Colonic mucosa (tissue), 4 donors: Measurements from ENCODE around the gene TMPRSS3. TPM values are rescaled to one million over a fixed set of nuclear protein-coding genes. Genes with fewer than 3 reads are reported as not detected.

Source experiments
- DNase-seq: peaks from one replicate; pipeline ENCODE4 v3.0.0-alpha.2; 2020
- H3K27ac ChIP-seq: fragments of 200-600 bp; one replicate; pipeline ENCODE4 v1.8.0; 2021
- H3K27me3 ChIP-seq: fragments of 200-600 bp; one replicate; pipeline ENCODE4 v1.8.0; 2021
- H3K36me3 ChIP-seq: fragments of 200-600 bp; one replicate; pipeline ENCODE4 v1.8.0; 2021
- H3K4me1 ChIP-seq: fragments of 200-600 bp; one replicate; pipeline ENCODE4 v1.8.0; 2021; ENCODE audit warnings: mild to moderate bottlenecking
- H3K4me3 ChIP-seq: fragments of 200-600 bp; one replicate; pipeline ENCODE4 v1.8.0; 2021
- H3K9ac ChIP-seq, 2 donors: one replicate each; pipeline ENCODE4 v1.7.0; 2013; ENCODE audit warnings: control low read depth in 2 of 2, low read depth in 2 of 2, low read length in 2 of 2
- H3K9me3 ChIP-seq: fragments of 200-600 bp; one replicate; pipeline ENCODE4 v1.8.0; 2021
- CTCF ChIP-seq: fragments of 200-600 bp; IDR thresholded peaks from one replicate; pipeline ENCODE4 v1.8.0; 2022; ENCODE audit warnings: antibody characterized with exemption, mild to moderate bottlenecking
- intact Hi-C: fragments of 100-400 bp; cut with DNase I; formaldehyde crosslinking; loops from one replicate; pipeline ENCODE4 v1.14.1; 2022
- total RNA-seq, 2 donors: library from RNA; stranded (reverse); fragmentation: NEBNext Ultra II Directional in 1 of 2; extraction: Animal tissue kit (Norgen Biotek cat#: 25700) in 1 of 2; gene quantifications; one replicate each; pipeline ENCODE4 v1.2.1, GENCODE V29; 2021
- donor health status: healthy.
- donor health status: DM: no; HTN: no; CAD: no.
- donor health status: DM: no; HTN: no; CAD: no.

The TMPRSS3 gene
- total RNA-seq, 2 donors from 2014 or later, result 0.82 to 1.2 TPM

DNA sequence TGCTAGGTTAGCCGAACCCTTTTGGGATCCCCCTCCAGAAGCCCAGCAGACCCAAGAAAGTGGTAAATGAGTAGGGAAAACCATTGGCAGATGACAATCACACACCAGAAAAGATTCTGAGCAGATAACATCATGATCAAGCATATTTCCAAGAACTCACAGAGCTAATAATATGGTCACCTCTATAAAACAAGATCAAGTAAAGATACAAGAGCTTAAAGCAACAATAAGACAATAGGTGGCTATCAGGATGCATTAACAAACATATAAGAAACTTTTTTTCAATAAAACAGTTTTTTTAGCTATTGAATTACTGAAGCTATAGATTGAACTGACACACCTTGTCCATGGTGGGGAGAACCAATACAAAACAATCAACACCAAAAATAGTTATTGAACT lies 36.8 kb upstream of the TMPRSS3 start:
- Histone ChIP-seq H3K9ac (no peak overlapping the region), H3K36me3 (no peaks in the 10 kb centered on the region), H3K4me1 (no peaks in the 10 kb centered on the region), H3K27me3 (no peaks in the 10 kb centered on the region), H3K9me3 (peaks cover 3% of the 10 kb centered on the region), H3K27ac (no peak overlapping the region), H3K4me3 (no peak overlapping the region)
- intact Hi-C loops, result no loop called here
- no peak for TF ChIP-seq CTCF
- DNase-seq, result no peak

- intact Hi-C loops, result no loop called here
- Histone ChIP-seq H3K9me3 (peaks cover 3% of the 10 kb centered on the region), H3K4me1 (no peaks in the 10 kb centered on the region), H3K36me3 (no peaks in the 10 kb centered on the region), H3K27me3 (no peaks in the 10 kb centered on the region), H3K27ac (no peak overlapping the region), H3K4me3 (no peak overlapping the region), H3K9ac (no peak overlapping the region)
- no peak for DNase-seq
- no peak for TF ChIP-seq CTCF
These were observed 35.3 kb upstream of the TMPRSS3 start for GRCh38 chr21:42431196-42431595.

DNA sequence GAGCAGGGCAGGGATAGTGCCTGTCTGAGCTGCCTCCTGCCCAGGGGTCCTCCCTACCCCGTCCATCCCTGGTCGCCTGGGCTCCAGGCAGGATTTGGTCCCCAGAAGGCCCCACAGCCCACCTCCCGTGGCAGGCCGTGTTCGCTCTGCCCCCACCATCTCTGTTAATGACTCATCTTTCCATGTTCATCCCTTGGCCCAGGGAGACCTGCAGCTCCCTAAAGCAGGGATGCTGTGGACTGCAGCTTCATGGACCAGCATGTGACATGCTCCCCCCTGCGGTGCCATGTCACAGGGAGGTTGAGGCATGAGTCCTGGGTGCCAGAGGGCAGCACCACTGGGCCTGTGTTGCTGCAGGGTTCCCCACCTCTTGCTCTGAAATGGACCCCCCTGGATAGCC lies 34.7 kb upstream of the TMPRSS3 start:
- no peak for TF ChIP-seq CTCF
- H3K9me3 ChIP-seq, result peaks cover 3% of the 10 kb centered on the region
- H3K4me1 ChIP-seq, result no peaks in the 10 kb centered on the region
- no peak overlapping the region for H3K27ac ChIP-seq
- H3K9ac ChIP-seq, result no peak overlapping the region
- H3K36me3 ChIP-seq, result no peaks in the 10 kb centered on the region
- no peak for DNase-seq
- intact Hi-C loops, result no loop called here
- no peaks in the 10 kb centered on the region for H3K27me3 ChIP-seq
- H3K4me3 ChIP-seq, result no peak overlapping the region

DNA sequence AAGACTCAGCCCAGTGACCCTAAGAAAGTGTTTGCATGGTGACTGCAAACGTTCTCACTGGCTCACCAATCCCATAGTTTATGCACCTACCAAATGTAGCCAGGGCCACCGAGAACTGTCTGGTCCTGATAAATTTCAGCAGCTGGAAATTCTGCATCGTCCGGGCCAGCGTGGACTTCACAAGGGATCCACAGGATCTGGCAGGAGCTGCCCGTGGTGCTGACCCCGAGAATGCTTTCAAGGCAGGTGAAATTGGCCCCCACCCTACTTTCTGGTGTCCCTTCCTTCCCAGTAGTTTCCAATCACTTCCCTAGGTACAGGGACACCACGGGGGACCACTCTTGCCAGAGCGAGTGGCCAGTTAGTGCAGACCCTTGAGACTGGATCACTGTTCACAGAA lies 34.0 kb upstream of the TMPRSS3 start:
- H3K9ac ChIP-seq, result no peak overlapping the region
- DNase-seq, result no peak
- intact Hi-C loops, result no loop called here
- H3K36me3 ChIP-seq, result no peaks in the 10 kb centered on the region
- TF ChIP-seq CTCF, result no peak
- no peak overlapping the region for H3K4me3 ChIP-seq
- H3K9me3 ChIP-seq, result peaks cover 3% of the 10 kb centered on the region
- H3K27ac ChIP-seq, result no peak overlapping the region
- H3K4me1 ChIP-seq, result no peaks in the 10 kb centered on the region
- H3K27me3 ChIP-seq, result no peaks in the 10 kb centered on the region

DNA sequence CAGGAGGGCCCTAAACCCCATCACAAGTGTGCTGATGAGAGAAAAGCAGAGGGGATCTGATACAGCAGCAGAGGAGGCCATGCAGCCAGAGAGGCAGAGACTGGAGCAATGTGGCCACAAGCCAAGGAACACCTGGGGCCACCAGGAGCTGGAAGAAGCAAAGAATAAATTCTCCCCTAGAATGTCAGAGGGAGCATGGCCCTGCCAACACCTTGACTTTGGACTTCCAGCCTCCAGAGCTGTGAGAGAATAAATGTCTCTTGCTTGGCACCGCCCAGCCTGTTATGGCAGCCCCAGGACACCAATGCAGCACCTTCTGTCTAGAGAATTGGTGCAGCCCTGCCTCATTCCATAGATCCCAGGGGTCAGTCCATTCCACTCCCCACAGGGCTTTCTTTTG lies 33.2 kb upstream of the TMPRSS3 start:
- Histone ChIP-seq H3K9ac (no peak overlapping the region), H3K9me3 (peaks cover 3% of the 10 kb centered on the region), H3K4me3 (no peak overlapping the region), H3K4me1 (no peaks in the 10 kb centered on the region), H3K36me3 (no peaks in the 10 kb centered on the region), H3K27ac (no peak overlapping the region), H3K27me3 (no peaks in the 10 kb centered on the region)
- intact Hi-C loops, result no loop called here
- DNase-seq, result no peak
- no peak for TF ChIP-seq CTCF
